Smooth muscle cell (in vitro differentiated cells): ENCODE measurements around the gene ZNF587B. TPM values are rescaled to one million over a fixed set of nuclear protein-coding genes. Genes with fewer than 3 reads are reported as not detected.
"Not testable (repeated sequence)": the region's sequence is repeated elsewhere in the genome, so short reads cannot be mapped to it uniquely, and the experiment has no call there.

Experiments used
- DNase-seq: peaks from one replicate; lab custom pipeline; 2025; ENCODE audit not compliant: unreplicated experiment; lab: John Stamatoyannopoulos, UW
- H2AFZ ChIP-seq: fragments of 200-600 bp; sonication (generic); 2 replicates; pipeline ENCODE4 v1.6.0; 2016; ENCODE audit warnings: antibody characterized with exemption, low read depth, mild to moderate bottlenecking
- H3F3A ChIP-seq: fragments of 200-600 bp; sonication (generic); 2 replicates; pipeline ENCODE4 v1.6.0; 2017; ENCODE audit warnings: antibody characterized with exemption, low read depth
- H3K27ac ChIP-seq: fragments of 200-600 bp; sonication (generic); 2 replicates; pipeline ENCODE4 v1.5.1; 2016; ENCODE audit warnings: low read depth, mild to moderate bottlenecking
- H3K27me3 ChIP-seq: fragments of 200-600 bp; sonication (generic); 2 replicates; pipeline ENCODE4 v1.6.1; 2016; ENCODE audit warnings: low read depth, mild to moderate bottlenecking
- H3K36me3 ChIP-seq: fragments of 200-600 bp; sonication (generic); 2 replicates; pipeline ENCODE4 v1.5.1; 2016; ENCODE audit warnings: low read depth
- H3K4me1 ChIP-seq: fragments of 200-600 bp; sonication (generic); 2 replicates; pipeline ENCODE4 v1.5.1; 2016; ENCODE audit warnings: low read depth
- H3K4me2 ChIP-seq: fragments of 200-600 bp; sonication (generic); 2 replicates; pipeline ENCODE4 v1.6.0; 2016; ENCODE audit warnings: mild to moderate bottlenecking
- H3K4me3 ChIP-seq: fragments of 200-600 bp; sonication (generic); 2 replicates; pipeline ENCODE4 v1.5.1; 2016; ENCODE audit warnings: mild to moderate bottlenecking
- H3K79me2 ChIP-seq: fragments of 200-600 bp; sonication (generic); 2 replicates; pipeline ENCODE4 v1.6.0; 2016; ENCODE audit warnings: low read depth, mild to moderate bottlenecking
- H3K9ac ChIP-seq: fragments of 200-600 bp; sonication (generic); 2 replicates; pipeline ENCODE4 v1.6.0; 2016; ENCODE audit warnings: low read depth
- H3K9me3 ChIP-seq: fragments of 200-600 bp; sonication (generic); replicated peaks from 2 replicates; pipeline ENCODE4 v1.5.1; 2016; ENCODE audit warnings: low read depth
- H4K20me1 ChIP-seq: fragments of 200-600 bp; sonication (generic); 2 replicates; pipeline ENCODE4 v1.6.0; 2016; ENCODE audit warnings: low read depth
- WGBS: methylation state at CpG from one replicate; pipeline ENCODE4 v1.1.7; 2016; ENCODE audit warnings: low lambda C conversion rate; 5-methylcytosine and 5-hydroxymethylcytosine counted together
- polyA plus RNA-seq: library from polyadenylated mRNA; unstranded; fragments of >200 nt; fragmentation: Nextera tagmentation; extraction: Ambion mirVana; gene quantifications from 2 replicates; pipeline ENCODE4 v1.2.1, GENCODE V29; 2016
- total RNA-seq: library from RNA; depleted of rRNA; stranded (reverse); fragments of >200 nt; gene quantifications from 2 replicates; pipeline ENCODE4 v1.2.3, GENCODE V29; 2014
- TF ChIP-seq, protein P1 (sequence below): fragments of 200-600 bp; sonication (generic); IDR thresholded peaks from 2 replicates; pipeline ENCODE4 v1.5.1; 2017; ENCODE audit warnings: borderline replicate concordance, mild to moderate bottlenecking, antibody characterized with exemption; ENCODE audit not compliant: insufficient read depth, poor library complexity, severe bottlenecking

ZNF587B gene
- total and polyA plus RNA-seq, 2 experiments from 2014 or later: 1.2 to 6.7 TPM

DNA sequence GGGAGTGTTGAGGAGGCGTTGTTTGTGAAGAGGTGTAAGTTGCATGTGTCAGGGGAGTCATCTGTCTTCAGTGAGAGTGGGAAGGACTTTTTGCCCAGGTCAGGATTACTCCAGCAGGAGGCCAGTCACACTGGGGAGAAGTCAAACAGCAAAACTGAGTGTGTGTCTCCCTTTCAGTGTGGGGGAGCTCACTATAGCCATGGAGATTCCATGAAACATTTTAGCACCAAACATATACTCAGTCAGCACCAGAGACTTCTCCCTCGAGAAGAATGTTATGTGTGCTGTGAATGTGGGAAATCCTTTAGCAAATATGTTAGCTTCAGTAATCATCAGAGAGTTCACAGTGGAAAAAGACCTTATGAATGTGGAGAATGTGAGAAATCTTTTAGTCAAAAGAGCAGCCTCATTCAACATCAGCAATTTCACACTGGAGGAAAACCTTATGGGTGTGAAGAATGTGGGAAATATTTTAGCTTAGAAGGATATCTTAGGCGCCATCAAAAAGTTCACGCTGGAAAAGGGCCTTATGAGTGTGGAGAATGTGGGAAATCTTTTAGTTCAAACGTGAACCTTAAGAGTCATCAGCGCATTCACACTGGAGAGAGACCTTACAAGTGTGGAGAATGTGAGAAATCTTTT is 11.1 kb downstream of the ZNF587B start:
- Histone ChIP-seq H3F3A (peaks cover 9% of the 10 kb centered on the region), H3K9ac (no peak overlapping the region), H3K36me3 (peaks cover 4% of the 10 kb centered on the region), H3K27me3 (no peaks in the 10 kb centered on the region), H3K27ac (no peak overlapping the region), H4K20me1 (peaks cover 93% of the 10 kb centered on the region), H3K4me2 (no peak overlapping the region), H3K9me3 (no peaks in the 10 kb centered on the region), H3K4me3 (no peak overlapping the region), H2AFZ (no peak overlapping the region), H3K79me2 (peaks cover 79% of the 10 kb centered on the region), H3K4me1 (no peaks in the 10 kb centered on the region)
- TF ChIP-seq, protein P1, sequence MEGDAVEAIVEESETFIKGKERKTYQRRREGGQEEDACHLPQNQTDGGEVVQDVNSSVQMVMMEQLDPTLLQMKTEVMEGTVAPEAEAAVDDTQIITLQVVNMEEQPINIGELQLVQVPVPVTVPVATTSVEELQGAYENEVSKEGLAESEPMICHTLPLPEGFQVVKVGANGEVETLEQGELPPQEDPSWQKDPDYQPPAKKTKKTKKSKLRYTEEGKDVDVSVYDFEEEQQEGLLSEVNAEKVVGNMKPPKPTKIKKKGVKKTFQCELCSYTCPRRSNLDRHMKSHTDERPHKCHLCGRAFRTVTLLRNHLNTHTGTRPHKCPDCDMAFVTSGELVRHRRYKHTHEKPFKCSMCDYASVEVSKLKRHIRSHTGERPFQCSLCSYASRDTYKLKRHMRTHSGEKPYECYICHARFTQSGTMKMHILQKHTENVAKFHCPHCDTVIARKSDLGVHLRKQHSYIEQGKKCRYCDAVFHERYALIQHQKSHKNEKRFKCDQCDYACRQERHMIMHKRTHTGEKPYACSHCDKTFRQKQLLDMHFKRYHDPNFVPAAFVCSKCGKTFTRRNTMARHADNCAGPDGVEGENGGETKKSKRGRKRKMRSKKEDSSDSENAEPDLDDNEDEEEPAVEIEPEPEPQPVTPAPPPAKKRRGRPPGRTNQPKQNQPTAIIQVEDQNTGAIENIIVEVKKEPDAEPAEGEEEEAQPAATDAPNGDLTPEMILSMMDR: no peak
- WGBS: 91% methylated on average over 6 of the region's 6 CpGs
- DNase-seq: no peak

DNA sequence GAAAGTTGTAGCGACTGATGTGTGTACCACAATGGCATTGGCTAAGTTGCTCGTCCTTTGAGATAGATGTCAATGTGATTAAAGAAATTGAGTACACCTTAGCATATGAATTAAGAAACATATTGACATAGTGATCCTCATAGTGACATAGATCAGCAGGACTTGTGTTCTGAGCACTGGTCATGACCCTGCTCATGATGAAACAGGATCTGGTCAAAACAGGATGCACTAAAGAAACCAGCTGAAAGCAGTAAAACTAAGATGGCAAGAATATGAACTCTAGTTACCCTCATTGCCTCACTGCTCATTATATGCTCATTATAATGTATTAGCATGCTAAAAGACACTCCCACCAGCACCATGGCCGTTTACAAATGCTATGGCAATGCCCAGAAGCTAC is 17.1 kb downstream of the ZNF587B start:
- H3K27ac ChIP-seq, H3K36me3 ChIP-seq, H3K9me3 ChIP-seq, H2AFZ ChIP-seq, H3K4me2 ChIP-seq, DNase-seq, H3K9ac ChIP-seq, H3K27me3 ChIP-seq, H3K4me3 ChIP-seq, H3K4me1 ChIP-seq: not testable (repeated sequence)
- WGBS: 86% methylated on average over 3 of the region's 3 CpGs
- Histone ChIP-seq H3F3A (peaks cover 15% of the 10 kb centered on the region), H4K20me1 (peaks cover 77% of the 10 kb centered on the region), H3K79me2 (peaks cover 75% of the 10 kb centered on the region)

DNA sequence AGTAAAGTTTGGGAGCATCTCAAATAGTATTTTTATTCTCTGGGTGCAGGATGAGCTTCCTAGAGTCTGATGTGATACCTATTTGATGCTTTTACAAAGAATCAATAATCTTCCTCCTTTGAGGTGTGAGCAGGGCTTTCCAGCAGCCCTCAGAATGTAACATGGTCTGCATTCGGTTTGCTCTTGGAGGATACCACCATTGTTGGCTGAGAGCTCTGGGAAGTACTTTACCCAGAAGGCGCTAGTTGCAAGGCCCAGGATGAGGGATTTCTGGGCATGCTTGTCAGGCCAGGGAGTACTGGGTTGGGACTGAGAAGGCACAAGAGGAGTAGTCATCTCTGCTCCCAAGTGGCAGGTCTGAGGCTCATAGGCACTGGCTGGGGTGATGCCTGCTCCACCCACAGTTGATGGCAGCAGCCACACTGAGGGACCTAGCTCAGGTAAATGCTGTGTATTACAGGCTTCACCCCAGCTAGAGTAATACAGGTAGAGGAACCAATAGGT is 19.1 kb downstream of the ZNF587B start:
- peaks cover 74% of the 10 kb centered on the region for H4K20me1 ChIP-seq
- peak overlapping the region; percentile 97 for H3K4me2 ChIP-seq
- WGBS: 46% methylated on average over 2 of the region's 2 CpGs
- H3F3A ChIP-seq: peaks cover 15% of the 10 kb centered on the region
- H3K27ac ChIP-seq: peak overlapping the region; percentile 73
- not testable (repeated sequence) for H3K4me1 ChIP-seq, DNase-seq, H3K27me3 ChIP-seq, H3K9me3 ChIP-seq, H3K36me3 ChIP-seq, H2AFZ ChIP-seq, H3K9ac ChIP-seq
- H3K4me3 ChIP-seq: peak overlapping the region; percentile 81
- H3K79me2 ChIP-seq: peaks cover 74% of the 10 kb centered on the region

DNA sequence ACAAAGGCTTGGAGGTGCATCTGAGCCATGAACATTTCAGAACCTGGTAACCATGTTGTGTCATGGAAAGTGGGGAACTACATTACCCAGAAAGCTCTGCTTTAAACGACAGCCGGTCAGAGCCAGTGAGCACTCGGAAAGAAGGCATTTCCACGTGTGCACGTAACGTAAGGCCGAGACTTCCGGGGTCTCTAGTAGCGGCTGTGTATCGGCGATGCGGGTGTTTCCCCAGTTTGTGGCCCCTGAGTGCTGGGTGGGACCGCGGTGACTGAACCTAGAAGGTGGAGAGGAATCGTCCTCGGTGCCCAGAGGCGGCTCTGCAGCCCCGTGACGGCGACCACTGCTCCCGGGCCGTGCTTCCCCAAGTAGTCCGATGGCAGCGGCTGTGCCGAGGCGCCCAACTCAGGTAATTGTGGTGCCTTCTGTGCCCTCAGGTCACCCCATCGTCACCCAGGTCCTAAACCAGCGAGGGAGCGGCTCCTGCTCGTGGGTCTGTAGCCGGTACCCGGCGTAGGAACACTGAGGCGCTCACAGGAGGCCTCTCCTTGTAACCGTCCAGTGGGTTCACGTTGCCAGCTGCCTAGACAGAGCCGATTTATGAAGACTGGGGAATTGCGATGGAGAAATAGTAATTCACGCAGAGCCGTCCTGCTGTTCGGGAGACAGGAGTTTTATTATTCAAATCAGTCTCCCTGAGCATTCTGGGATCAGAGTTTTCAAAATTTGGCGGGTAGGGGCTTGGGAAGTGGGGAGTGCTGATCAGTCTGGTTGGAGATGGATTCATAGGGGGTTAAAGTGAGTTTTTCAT is 19.8 kb downstream of the ZNF587B start, which contains the start of gene ZNF587:
ZNF587 (plus strand) TSS at position 194 of the 808 bp plus-strand sequence; CDS start at position 374, 180 bp downstream.
- peak within 1 kb of the TSS; percentile 73 for H3K27ac ChIP-seq
- H3K9ac ChIP-seq: peak within 1 kb of the TSS; percentile 82
- peak within 1 kb of the TSS; percentile 97 for H3K4me2 ChIP-seq
- not testable (repeated sequence) for H3K36me3 ChIP-seq, H2AFZ ChIP-seq, H3K27me3 ChIP-seq, H3K4me1 ChIP-seq, H3K9me3 ChIP-seq
- WGBS: 2% methylated on average over 40 of the region's 42 CpGs
- peaks cover 15% of the 10 kb centered on the region for H3F3A ChIP-seq
- peaks cover 71% of the 10 kb centered on the region for H3K79me2 ChIP-seq
- peak within 1 kb of the TSS; percentile 81 for H3K4me3 ChIP-seq
- H4K20me1 ChIP-seq: peaks cover 71% of the 10 kb centered on the region
- DNase-seq: peak; percentile 2

DNA sequence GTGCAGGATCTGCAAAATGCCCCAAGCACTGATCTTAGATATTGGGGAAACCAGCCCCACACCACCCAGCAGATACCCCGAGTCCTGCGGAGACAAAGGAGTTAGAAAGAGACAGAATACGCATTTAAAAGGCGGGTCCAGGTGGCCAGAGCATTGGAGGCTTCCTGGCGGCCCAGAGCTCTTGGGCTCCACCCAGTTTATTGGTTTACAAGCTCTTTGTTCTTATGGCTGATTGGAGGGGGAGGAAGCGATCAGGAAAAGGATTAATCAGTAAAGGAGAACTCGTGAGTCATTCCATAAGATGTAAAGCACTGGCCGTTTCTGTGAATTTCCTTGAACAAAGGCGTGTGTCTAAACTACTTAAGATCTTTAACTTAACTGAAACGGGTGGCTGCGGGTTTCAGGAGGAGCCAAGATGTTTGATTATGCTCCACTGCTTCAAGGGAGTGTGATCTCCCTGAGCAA is 20.5 kb downstream of the ZNF587B start:
- Histone ChIP-seq H3F3A (peaks cover 11% of the 10 kb centered on the region), H3K27ac (peak overlapping the region; percentile 73), H4K20me1 (peaks cover 71% of the 10 kb centered on the region), H3K9ac (peak overlapping the region; percentile 82), H2AFZ (no peak overlapping the region), H3K9me3 (no peaks in the 10 kb centered on the region), H3K79me2 (peaks cover 68% of the 10 kb centered on the region), H3K36me3 (no peaks in the 10 kb centered on the region), H3K4me3 (peak overlapping the region; percentile 81), H3K27me3 (no peaks in the 10 kb centered on the region), H3K4me2 (peak overlapping the region; percentile 97), H3K4me1 (peaks cover 8% of the 10 kb centered on the region)
- WGBS: 5% methylated on average over 11 of the region's 11 CpGs
- TF ChIP-seq, protein P1: no peak
- no peak for DNase-seq

DNA sequence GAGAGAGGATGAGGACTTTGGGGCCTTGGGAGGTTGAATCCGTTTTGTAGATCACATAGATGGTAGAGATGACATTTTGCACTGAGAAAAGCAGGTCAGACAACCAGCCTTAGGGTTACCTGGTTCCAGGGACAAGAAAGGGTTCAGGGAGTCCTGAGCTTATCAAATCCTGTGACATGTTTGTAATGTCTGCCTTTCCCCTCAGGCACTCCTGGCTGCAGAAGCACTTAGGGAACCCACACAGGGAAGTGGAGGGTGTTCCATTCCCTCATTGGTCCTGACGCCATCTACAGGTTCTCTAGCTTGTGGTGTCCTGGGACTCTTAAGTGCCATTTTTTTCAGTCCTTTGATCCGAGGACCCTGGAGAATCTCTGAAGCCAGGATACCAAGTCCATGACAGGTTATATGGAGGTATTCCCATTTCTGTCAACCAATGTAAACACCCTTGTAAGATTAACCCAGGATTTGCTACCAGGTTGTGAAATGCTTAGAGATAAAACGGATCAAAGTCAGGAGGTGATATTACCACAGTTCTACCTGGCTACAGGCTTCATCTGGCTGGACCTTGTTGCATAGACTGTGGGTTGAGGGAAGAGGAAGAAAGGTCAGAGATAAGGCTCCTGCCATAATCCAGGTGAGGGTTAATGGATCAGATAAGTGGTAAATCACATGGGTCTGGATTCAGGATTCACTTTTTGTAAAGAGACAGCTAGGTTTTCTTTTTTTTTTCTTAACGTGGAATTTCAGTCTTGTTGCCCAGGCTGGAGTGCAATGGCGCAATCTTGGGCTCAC is 21.9 kb downstream of the ZNF587B start:
- not testable (repeated sequence) for DNase-seq, H2AFZ ChIP-seq, H3F3A ChIP-seq, H3K9me3 ChIP-seq, H3K27me3 ChIP-seq, H3K4me1 ChIP-seq, H3K9ac ChIP-seq, H3K36me3 ChIP-seq
- Histone ChIP-seq H4K20me1 (peaks cover 60% of the 10 kb centered on the region), H3K27ac (peak overlapping the region; percentile 73), H3K79me2 (peaks cover 59% of the 10 kb centered on the region), H3K4me3 (peak overlapping the region; percentile 81), H3K4me2 (peak overlapping the region; percentile 97)
- WGBS: 88% methylated on average over 5 of the region's 6 CpGs
